ENCODE data around the gene ATP6V1E1.
"Not testable (repeated sequence)": the region's sequence is repeated elsewhere in the genome, so short reads cannot be mapped to it uniquely, and the experiment has no call there.

Gene ATP6V1E1

GRCh38 chr22:17628406-17629172, at the start of gene ATP6V1E1:
Gene ATP6V1E1, minus strand, starts transcription at chr22:17628749. Its CDS starts 114 bp downstream, at chr22:17628635.
- peak; percentile 96 to 97 for DNase-seq

DNA sequence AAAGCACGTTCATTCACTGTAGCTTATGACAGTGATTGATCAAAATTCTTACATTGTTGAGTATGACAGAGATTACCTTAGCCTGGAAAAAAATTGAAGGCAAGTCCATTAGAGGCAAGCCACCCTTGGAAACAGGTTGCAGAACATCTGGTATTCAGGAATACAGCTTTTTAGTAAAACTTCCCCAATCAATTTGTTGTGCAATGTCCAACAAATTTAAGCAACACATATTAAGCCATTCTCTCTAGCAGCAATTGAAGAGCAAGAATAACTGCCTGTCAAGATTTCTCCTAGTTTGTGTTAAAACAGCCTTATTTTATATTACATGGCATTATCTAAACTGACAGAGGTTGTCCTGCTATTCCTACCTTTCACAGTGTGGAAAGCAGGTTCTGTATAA, 47.0 kb upstream of the ATP6V1E1 start:
- DNase-seq, result no peak

GRCh38 chr22:17674152-17674551, 45.6 kb upstream of the ATP6V1E1 start:
- no peak for DNase-seq

DNA sequence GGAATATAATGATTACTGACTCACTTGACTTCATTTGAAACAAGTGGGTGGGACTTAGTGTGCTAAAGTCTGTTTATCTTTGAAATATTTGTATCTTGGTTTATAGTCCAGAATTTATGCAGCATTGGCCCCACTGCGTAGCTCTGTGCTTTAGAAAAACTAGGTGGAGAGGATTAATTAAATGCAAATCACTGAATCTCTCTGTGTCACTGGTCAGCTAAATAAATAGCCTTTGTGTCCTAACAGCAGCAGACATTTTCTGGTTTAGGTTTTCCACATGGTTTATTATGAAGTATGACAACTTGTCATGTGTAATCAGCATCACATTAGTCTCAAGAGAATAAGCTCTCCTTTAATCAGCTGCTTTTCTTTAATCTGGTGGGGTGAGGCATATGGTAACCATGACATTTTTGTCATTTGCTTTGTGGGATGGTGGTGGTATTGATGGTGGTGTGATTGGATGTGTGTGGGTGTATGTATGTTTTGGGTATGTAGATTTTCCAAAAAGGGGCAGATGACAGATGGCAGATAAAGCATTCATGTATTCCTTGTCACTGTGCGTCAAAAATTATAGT, 44.0 kb upstream of the ATP6V1E1 start:
- peak in 1 of 2 experiments; percentile 29 for DNase-seq

- DNase-seq, result not testable (repeated sequence)
Observed at GRCh38 chr22:17671521-17672092, 43.1 kb upstream of the ATP6V1E1 start.

- no peak for DNase-seq
Observed at GRCh38 chr22:17665854-17666253, 37.3 kb upstream of the ATP6V1E1 start.

DNA sequence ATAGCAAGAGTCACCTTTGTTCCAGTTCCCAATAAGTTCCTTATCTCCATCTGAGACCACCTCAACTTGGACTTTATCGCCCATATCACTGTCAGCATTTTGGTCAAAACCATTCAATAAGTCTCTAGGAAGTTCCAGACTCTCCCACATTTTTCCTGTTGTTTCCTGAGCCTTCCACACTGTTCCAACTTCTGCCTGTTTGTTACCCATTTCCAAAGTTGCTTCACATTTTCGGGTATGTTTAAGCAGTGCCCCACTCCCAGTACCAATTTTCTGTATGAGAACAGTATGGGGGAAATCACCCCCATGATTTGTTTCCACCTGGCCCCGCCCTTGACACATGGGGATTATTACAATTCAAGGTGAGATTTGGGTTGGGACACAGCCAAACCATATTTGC, 36.7 kb upstream of the ATP6V1E1 start:
- DNase-seq, result no peak

- no peak for DNase-seq
Observed at GRCh38 chr22:17664414-17665055, 36.0 kb upstream of the ATP6V1E1 start.

DNA sequence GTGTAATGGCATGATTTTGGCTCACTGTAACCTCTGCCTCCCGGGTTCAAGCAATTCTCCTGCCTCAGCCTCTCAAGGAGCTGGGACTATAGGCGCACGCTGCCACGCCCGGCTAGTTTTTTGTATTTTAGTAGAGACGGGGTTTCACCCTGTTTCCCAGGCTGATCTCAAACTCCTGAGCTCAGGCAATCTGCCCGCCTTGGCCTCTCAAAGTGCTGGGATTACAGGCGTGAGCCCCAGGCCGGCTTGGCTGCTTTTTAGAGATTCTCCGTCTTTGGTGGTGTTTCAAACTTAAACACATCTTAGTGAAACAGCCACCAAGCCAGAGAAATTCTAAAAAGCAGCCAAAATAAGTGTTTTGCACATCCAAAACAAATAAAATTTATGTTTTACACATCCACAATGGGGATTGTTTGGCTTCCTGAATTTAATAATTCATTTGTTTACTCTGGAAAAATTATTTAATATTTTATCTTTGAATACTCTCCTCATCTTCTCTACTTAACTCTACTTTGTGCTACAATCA, 28.4 kb upstream of the ATP6V1E1 start:
- no peak for DNase-seq

DNA sequence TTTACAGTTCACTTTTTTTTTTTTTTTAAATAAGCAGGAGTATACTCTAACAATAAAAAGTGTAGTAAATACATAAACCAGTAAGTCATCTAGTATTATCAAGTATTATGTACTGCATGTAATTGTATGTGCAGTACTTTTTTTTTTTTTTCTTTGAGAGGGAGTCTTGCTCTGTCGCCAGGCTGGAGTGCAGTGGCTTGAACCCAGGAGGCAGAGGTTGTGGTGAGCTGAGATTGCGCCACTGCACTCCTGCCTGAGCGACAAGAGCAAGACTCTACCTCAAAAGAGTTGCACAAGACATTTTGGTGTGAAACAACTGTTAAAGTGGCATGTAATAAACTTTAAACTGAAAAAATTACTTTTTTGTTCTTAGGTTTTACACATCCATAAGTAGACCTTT, 26.7 kb upstream of the ATP6V1E1 start:
- no peak for DNase-seq

- no peak for DNase-seq
Observed at GRCh38 chr22:17648569-17648968, 20.0 kb upstream of the ATP6V1E1 start.

DNA sequence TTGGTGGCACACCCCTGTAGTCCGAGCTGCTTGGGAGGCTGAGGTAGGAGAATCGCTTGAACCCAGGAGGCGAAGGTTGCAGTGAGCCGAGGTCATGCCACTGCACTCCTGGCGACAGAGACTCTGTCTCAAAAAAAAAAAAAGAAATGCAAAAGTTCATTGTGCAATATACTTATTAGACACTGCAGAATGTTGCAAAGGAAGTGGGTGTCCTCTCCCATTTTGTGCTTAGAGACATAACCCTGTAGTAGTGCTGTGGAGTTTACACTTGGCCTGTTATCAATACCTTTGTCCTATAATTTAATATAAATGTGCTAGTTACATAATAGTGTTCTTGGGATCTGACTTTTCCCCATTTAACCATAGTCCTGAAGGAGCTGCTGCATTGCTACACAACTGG, 19.4 kb upstream of the ATP6V1E1 start:
- no peak for DNase-seq

GRCh38 chr22:17647452-17647851, 18.9 kb upstream of the ATP6V1E1 start:
- no peak for DNase-seq

GRCh38 chr22:17642357-17642756, 13.8 kb upstream of the ATP6V1E1 start:
- DNase-seq, result not testable (repeated sequence)

DNA sequence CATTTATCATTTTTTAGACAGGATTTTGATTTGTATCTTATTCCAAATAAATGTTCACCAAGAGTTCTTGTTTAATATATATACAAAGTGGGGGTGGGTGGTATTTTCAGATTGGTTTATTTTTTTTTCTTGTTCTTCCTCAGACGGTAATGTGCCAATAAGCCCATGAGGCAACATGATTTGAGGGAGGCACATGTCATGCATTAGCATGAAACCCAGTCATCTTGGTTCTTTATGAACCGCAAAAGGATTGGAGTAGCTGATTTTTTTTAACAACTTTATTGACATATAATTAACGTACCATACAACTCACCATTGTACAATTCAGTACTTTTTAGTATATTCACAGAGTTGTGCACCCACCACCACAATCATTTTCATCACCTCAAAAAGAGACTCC, 12.7 kb upstream of the ATP6V1E1 start:
- DNase-seq, result no peak

DNA sequence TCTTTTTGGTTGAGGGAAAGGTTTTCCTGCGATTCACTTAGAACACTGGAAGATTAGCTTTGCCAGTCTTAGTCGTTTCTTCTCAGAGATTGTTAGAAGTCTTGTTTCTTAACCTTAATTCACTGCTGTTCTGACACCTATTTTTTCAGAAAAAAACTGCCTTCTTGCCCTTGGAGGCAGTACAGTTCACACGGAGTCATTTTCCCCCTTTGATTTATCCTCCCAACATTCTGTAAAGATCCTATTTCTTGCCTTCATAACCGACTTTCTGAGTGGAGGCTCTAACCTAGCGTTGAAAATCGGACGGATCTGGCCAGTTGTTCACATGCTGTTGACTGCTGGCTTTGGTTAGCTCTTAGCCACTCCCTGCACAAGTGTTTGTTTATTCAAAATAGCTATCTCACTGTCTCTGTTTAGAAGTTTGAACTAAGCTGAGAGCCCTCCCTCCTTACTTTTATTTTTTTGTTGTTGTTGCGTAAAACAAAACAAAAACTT, 10.7 kb upstream of the ATP6V1E1 start:
- DNase-seq, result peak in 1 of 2 experiments; percentile 25

DNA sequence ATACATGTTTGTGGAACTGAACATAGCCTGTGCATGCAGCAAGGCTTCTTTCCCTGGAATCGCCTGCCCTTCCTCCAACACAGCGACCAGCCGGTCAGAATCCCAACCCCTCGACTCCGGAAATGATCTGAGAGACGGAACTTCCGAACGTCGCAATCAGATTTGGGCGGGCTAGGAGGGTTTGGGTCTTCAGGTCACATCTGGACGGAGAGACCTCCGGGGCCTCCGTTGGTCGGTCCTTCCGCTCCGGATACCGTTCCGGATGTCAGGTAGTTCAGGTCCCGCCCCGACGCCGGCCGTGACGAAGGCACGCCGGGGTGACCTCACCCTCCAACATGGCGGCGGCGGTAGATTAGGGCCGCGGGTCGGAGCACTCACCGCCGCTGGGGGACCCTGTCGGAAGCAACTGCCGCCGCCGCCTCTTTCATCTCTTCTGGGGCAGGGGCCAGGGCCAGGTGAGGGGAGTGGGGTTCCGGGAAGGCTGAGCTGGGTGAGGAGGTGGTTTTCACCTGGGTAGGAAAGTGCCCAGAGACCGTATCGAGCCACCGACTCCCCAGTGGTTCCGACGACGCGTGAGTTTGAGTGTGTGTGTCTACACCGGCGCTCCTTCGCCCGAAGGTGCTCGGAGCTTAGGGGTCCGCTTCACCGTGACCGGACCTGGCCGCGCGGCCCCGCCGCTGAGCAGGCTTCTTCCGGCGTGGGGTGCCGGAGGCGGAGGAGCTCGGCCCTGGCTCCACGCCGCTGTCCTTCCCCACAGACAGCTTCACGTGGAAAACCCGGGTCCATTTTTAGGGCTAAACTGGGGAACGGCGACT, 10.1 kb upstream of the ATP6V1E1 start, which contains the start of gene BCL2L13:
TSS of gene BCL2L13 (plus strand) at position 326 of the 815 bp plus-strand sequence. CDS start 16,955 bp downstream, outside the sequence.
- peak; percentile 91 to 94 for DNase-seq

GRCh38 chr22:17638182-17638431, 9.6 kb upstream of the ATP6V1E1 start:
- DNase-seq, result no peak

DNA sequence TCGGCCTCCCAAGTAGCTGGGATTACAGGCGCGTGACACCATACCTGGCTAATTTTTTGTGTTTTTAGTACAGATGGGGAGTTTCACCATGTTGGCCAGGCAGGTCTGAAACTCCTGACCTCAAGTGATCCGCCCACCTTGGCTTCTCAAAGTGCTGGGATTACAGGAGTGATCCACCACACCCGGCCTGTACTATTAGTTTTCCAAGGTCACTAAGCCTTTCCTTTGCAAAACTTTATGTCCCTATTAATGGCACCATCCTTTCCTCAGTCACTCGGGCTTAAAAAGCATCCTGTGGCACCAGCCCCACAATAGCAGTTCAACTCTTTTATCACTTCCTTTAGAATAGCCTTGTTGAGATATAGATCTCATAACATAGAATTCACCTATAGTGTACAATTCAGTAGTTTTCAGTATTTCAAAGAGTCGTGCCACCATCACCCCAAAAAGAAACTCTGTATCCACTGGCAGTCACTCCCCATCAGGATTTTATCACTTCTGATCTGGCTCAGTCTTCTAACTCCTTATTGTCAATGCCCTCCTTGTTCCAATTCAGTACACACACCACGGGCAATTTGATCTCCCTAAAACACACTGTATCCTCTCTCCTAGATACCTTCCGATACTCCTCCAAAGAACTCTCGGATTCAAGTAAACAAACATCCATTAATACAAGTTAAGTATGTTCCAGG, 9.1 kb upstream of the ATP6V1E1 start:
- no peak for DNase-seq

DNA sequence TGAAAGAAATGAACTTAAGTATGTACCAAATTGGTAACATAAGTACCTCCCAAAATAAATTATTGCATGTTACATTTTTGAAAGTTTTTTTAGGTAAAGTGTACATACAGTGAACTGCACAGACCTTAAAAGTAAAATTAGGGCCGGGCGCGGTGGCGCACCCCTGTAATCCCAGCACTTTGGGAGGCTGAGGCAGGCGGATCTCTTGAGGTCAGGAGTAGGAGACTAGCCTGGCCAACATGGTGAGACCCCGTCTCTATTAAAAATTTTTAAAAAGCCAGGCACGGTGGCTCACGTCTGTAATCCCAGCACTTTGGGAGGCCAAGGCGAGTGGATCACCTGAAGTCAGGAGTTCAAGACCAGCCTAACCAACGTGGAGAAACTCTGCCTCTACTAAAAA, 8.3 kb upstream of the ATP6V1E1 start:
- DNase-seq, result not testable (repeated sequence)

DNA sequence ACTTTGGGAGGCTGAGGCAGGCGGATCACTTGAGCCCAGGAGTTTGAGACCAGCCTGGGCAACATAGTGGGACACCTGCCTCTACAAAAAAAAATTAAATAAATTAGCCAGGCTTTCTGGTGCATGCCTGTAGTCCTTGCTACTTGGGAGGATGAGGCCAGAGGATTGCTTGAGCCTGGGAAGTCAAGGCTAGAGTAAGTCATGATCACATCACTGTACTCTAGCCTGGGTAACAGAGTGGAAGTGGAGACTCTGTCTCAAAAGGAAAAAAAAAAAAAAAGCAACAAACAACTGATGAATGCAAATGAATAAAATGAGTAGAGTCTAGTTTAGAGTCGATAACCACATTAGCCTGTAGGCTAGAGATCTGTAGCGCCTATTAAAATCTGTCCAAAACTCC, 6.1 kb upstream of the ATP6V1E1 start:
- no peak for DNase-seq

DNA sequence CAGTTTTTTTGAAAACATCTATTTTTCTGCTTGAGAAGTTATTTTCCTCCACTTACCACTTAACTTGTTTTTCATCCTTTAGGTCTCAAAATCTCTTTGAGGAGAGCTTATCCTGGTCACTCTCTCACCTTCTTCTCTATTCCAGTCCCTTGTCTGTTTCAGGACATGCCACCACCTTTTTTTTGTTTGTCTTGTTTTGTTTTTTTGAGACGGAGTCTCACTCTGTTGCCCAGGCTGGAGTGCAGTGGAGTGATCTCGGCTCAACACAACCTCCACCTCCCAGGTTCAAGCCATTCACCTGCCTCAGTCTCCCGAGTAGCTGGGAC, 5.4 kb upstream of the ATP6V1E1 start:
- DNase-seq, result no peak

Measured in activated T-cell treated with anti-CD3 and anti-CD28 coated beads, Interleukin-2, amount 50 U/mL, for 48 hours (primary cell).